Peyer's patch (tissue), 4 donors: ENCODE results near the gene LHFPL2.

Experiments used
- CTCF ChIP-seq, 6 experiments: fragments of 450-650 bp in 4 of 6; fragments of 200-600 bp in 2 of 6; sonication (generic) in 1 of 6; IDR thresholded peaks; one replicate each; pipeline ENCODE4 v1.5.1; 2017 to 2019; ENCODE audit warnings: antibody characterized with exemption in 6 of 6, mild to moderate bottlenecking in 3 of 6, moderate library complexity in 1 of 6
- POLR2A ChIP-seq, 2 donors: fragments of 450-650 bp; IDR thresholded peaks; one replicate each; pipeline ENCODE4 v1.5.1; 2017; ENCODE audit warnings: antibody characterized with exemption in 2 of 2, mild to moderate bottlenecking in 2 of 2, moderate library complexity in 2 of 2

GRCh38 chr5:78560000-78560855 lies 88.3 kb downstream of the LHFPL2 start:
- TF ChIP-seq CTCF (IDR thresholded peaks at IDR 0.05) (no peak), POLR2A (IDR thresholded peaks at IDR 0.05) (no peak)
